Stimulated activated naive CD8-positive, alpha-beta T cell treated with anti-CD3 and anti-CD28 coated beads, Interleukin-15, amount 100 ng/mL, for 72 hours (primary cell): ENCODE results near the gene DNAJC1.

Source experiments
- ATAC-seq: fragments of 150-1000 bp; cut with Tn5 transposase; 2 replicates; pipeline ENCODE4 v1.10.0; 2021; ENCODE audit warnings: mild to moderate bottlenecking, moderate library complexity
- DNase-seq, 2 donors: peaks; one replicate each; pipeline ENCODE4 v3.0.0; 2021 to 2022
- H3K27ac Mint-ChIP-seq, 2 donors: one replicate each; pipeline ENCODE4 v1.8.0; 2022; ENCODE audit warnings: mild to moderate bottlenecking in 2 of 2, mixed read lengths in 2 of 2, moderate library complexity in 2 of 2
- H3K27me3 Mint-ChIP-seq: one replicate; pipeline ENCODE4 v1.8.0; 2022; ENCODE audit warnings: mixed read lengths
- H3K4me1 Mint-ChIP-seq: one replicate; pipeline ENCODE4 v1.8.0; 2022; ENCODE audit warnings: mild to moderate bottlenecking, mixed read lengths
- H3K4me3 Mint-ChIP-seq, 2 donors: one replicate each; pipeline ENCODE4 v1.8.0; 2022; ENCODE audit warnings: mild to moderate bottlenecking in 2 of 2, mixed read lengths in 2 of 2, moderate library complexity in 1 of 2
- H3K9me3 Mint-ChIP-seq, 2 donors: one replicate each; pipeline ENCODE4 v1.8.0; 2022; ENCODE audit warnings: mixed read lengths in 2 of 2

DNAJC1 gene

GRCh38 chr10:21950566-21950965 is 53.0 kb downstream of the DNAJC1 start:
- ATAC-seq (no peak), DNase-seq (no peak)
- Mint-ChIP-seq H3K9me3 (no peaks in the 10 kb centered on the region), H3K27me3 (no peaks in the 10 kb centered on the region), H3K4me1 (peaks cover 7% of the 10 kb centered on the region), H3K27ac (peak overlapping the region in 1 of 2 donors; percentile 59), H3K4me3 (no peak overlapping the region)

DNA sequence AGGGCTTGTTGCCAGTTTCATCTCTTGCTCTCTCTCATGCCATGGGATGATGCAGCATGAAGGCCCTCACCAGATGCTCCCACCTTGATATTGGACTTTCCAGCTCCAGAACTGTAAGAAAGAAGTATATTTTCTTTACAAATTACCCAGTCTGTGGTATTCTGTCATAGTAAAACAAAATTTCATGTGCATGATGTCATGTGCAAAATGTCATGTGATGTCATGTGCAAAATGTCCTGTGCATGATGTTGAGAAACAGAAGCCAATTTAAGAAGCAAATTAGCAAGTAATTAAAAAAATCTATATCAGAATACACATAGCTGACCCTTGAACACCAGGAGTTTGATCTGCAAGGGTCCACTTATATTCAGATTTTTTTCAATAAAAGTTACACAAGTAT is 56.6 kb downstream of the DNAJC1 start:
- no peaks in the 10 kb centered on the region for H3K9me3 Mint-ChIP-seq
- DNase-seq (no peak), ATAC-seq (no peak)
- peaks cover 7% of the 10 kb centered on the region for H3K4me1 Mint-ChIP-seq
- no peak overlapping the region for H3K27ac Mint-ChIP-seq
- no peak overlapping the region for H3K4me3 Mint-ChIP-seq
- no peaks in the 10 kb centered on the region for H3K27me3 Mint-ChIP-seq

GRCh38 chr10:21944727-21945386 is 58.7 kb downstream of the DNAJC1 start:
- Mint-ChIP-seq H3K4me3 (no peak overlapping the region), H3K4me1 (no peaks in the 10 kb centered on the region), H3K9me3 (no peaks in the 10 kb centered on the region), H3K27me3 (no peaks in the 10 kb centered on the region), H3K27ac (no peak overlapping the region)
- ATAC-seq: no peak
- DNase-seq: no peak

- no peak for DNase-seq
- H3K4me3 Mint-ChIP-seq: no peak overlapping the region
- no peak for ATAC-seq
- H3K4me1 Mint-ChIP-seq: no peaks in the 10 kb centered on the region
- H3K27ac Mint-ChIP-seq: no peak overlapping the region
- no peaks in the 10 kb centered on the region for H3K9me3 Mint-ChIP-seq
- no peaks in the 10 kb centered on the region for H3K27me3 Mint-ChIP-seq
Observed at GRCh38 chr10:21943633-21944265, 59.8 kb downstream of the DNAJC1 start.

DNA sequence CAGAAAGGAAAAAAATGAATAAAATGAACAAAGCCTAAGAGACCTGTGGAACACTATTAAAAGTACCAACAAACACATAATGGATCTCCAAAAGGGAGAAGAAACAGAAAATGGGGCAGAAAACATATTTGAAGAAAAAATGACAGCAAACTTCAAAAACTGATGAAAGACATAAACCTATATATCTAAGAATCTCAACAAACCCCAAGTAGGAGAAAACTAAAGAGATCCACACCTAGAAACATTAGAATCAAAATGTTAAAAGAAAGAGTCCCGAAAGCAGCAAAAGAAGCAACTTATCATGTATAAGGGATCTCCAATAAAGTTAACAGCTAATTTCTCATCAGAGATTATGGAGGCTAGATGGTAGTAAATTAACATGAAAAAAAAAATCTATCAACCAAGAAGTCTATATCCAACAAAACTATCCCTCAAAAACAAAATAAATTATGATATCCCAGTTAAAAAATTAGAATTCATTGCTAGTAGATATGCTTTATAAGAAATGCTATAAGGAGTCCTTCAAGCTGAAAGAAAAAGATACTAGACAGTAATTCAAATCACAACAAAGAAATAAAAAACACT is 68.0 kb downstream of the DNAJC1 start:
- H3K27me3 Mint-ChIP-seq: no peaks in the 10 kb centered on the region
- no peak overlapping the region for H3K27ac Mint-ChIP-seq
- no peak overlapping the region for H3K4me3 Mint-ChIP-seq
- H3K9me3 Mint-ChIP-seq: peaks cover 11 to 12% of the 10 kb centered on the region in 2 donors
- DNase-seq (no peak), ATAC-seq (no peak)
- H3K4me1 Mint-ChIP-seq: no peaks in the 10 kb centered on the region

DNA sequence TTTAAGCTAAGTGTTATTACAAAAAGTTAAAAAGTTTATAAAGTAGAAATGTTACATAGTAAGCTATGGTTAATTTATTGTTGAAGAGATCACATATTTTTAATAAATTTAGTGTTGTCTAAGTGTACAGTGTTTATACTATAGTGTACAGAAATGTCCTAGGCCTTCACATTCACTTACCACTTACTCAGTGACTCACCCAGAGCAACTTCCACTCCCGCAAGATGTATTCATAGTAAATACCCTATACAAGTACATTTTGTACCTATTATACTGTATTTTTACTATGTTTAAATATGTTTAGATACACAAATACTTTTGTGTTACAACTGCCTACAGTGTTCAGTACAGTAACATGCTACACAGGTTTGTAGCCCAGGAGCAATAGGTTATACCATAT is 69.2 kb downstream of the DNAJC1 start:
- DNase-seq: no peak

DNA sequence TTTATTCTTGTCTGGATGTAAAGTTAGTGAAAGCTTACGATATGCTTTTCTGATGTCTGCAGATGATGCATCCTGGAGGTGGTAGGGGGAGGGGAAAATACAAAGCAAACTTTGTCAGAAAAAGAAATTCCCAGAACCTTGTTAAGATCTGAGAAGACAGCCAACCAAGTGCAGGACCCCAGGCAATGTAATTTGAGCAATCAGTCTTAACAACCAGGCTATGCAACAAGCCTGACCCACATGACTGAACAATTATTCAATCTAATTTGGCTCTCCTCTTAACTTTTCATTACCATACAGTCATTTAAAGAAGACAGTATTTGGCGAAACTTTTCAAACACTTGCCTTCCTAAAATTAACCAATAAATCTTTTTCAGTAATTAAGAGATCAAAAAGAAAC is 74.5 kb downstream of the DNAJC1 start:
- DNase-seq (no peak), ATAC-seq (no peak)
- no peaks in the 10 kb centered on the region for H3K4me1 Mint-ChIP-seq
- H3K4me3 Mint-ChIP-seq: no peak overlapping the region
- H3K27ac Mint-ChIP-seq: peak overlapping the region in 1 of 2 donors; percentile 33
- no peaks in the 10 kb centered on the region for H3K9me3 Mint-ChIP-seq
- H3K27me3 Mint-ChIP-seq: no peaks in the 10 kb centered on the region

More for the DNA sequence above, 69.2 kb downstream of the DNAJC1 start:
- Mint-ChIP-seq H3K27me3 (no peaks in the 10 kb centered on the region), H3K4me3 (no peak overlapping the region), H3K4me1 (no peaks in the 10 kb centered on the region), H3K27ac (no peak overlapping the region), H3K9me3 (peaks cover 11 to 12% of the 10 kb centered on the region in 2 donors)
- no peak for ATAC-seq

- H3K27ac Mint-ChIP-seq: no peak overlapping the region
- H3K27me3 Mint-ChIP-seq: no peaks in the 10 kb centered on the region
- H3K9me3 Mint-ChIP-seq: no peaks in the 10 kb centered on the region
- no peak for ATAC-seq
- DNase-seq: no peak
- H3K4me3 Mint-ChIP-seq: no peak overlapping the region
- no peaks in the 10 kb centered on the region for H3K4me1 Mint-ChIP-seq
Observed at GRCh38 chr10:21927631-21928353, 75.7 kb downstream of the DNAJC1 start.

DNA sequence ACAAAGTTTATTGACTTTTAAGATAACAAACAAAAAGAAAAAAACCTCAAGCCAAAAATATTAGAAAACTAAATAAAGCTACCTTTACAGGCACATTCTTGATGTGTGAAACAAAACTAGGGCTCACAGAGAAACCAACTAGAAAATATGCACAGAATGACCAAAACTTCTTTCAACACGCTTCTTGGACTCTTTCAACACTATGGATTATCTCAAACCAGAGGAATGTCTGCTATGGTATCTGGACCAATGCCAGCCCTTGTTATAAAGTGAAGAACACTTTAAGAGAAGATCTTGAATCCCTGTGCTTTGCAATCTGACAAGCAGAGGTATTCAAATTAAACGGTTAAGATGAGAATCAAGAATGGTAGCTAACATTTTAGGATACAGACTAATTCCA is 76.6 kb downstream of the DNAJC1 start:
- no peaks in the 10 kb centered on the region for H3K9me3 Mint-ChIP-seq
- H3K27ac Mint-ChIP-seq: no peak overlapping the region
- ATAC-seq: no peak
- H3K4me3 Mint-ChIP-seq: no peak overlapping the region
- no peaks in the 10 kb centered on the region for H3K4me1 Mint-ChIP-seq
- no peaks in the 10 kb centered on the region for H3K27me3 Mint-ChIP-seq
- DNase-seq: no peak

GRCh38 chr10:21926358-21926925 is 77.1 kb downstream of the DNAJC1 start:
- Mint-ChIP-seq H3K4me1 (no peaks in the 10 kb centered on the region), H3K4me3 (no peak overlapping the region), H3K27me3 (no peaks in the 10 kb centered on the region), H3K9me3 (no peaks in the 10 kb centered on the region), H3K27ac (no peak overlapping the region)
- no peak for ATAC-seq
- DNase-seq: no peak

DNA sequence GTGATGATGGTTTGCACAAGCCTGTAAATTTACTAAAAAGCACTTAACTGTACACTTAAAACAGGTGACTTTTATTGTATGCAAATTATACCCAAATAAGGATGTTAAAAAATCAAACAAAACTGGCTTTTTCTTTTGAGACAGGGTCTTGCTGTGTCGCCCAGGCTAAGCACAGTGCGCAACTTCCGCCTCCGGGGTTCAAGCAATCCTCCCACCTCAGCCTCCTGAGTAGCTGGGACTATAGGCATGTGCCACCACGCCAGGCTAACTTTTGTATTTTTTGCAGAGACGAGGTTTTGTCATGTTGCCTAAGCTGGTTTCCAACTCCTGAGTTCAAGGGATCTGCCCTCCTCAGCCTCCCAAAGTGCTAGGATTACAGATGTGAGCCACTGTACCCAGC is 77.7 kb downstream of the DNAJC1 start:
- DNase-seq (no peak), ATAC-seq (no peak)
- no peak overlapping the region for H3K27ac Mint-ChIP-seq
- no peak overlapping the region for H3K4me3 Mint-ChIP-seq
- H3K9me3 Mint-ChIP-seq: no peaks in the 10 kb centered on the region
- no peaks in the 10 kb centered on the region for H3K27me3 Mint-ChIP-seq
- no peaks in the 10 kb centered on the region for H3K4me1 Mint-ChIP-seq

DNA sequence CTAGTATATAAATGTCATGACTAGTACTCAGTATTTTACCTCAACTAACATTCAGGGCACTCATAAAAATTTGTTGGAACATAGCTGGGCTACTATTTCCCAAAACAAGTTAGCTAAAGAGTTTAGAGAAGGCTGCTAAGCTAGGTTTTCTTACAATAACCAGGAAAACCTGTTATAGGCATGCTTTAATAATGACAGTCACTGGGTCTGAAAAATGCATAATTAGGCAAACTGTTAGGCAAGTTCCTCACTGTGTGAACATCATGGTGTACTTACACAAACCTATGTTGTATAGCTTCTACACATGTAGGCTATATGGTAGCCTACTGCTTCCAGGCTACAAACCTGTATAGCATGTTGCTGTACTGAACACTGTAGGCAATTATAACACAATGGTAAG is 79.0 kb downstream of the DNAJC1 start:
- ATAC-seq: no peak
- DNase-seq: no peak
- H3K4me3 Mint-ChIP-seq: no peak overlapping the region
- H3K4me1 Mint-ChIP-seq: no peaks in the 10 kb centered on the region
- H3K9me3 Mint-ChIP-seq: no peaks in the 10 kb centered on the region
- H3K27me3 Mint-ChIP-seq: no peaks in the 10 kb centered on the region
- H3K27ac Mint-ChIP-seq: no peak overlapping the region

GRCh38 chr10:21920633-21921032 is 82.9 kb downstream of the DNAJC1 start:
- DNase-seq: no peak
- Mint-ChIP-seq H3K27me3 (no peaks in the 10 kb centered on the region), H3K4me3 (no peak overlapping the region), H3K4me1 (no peaks in the 10 kb centered on the region), H3K9me3 (no peaks in the 10 kb centered on the region), H3K27ac (no peak overlapping the region)
- no peak for ATAC-seq

GRCh38 chr10:21919906-21920305 is 83.6 kb downstream of the DNAJC1 start:
- no peaks in the 10 kb centered on the region for H3K4me1 Mint-ChIP-seq
- H3K27me3 Mint-ChIP-seq: no peaks in the 10 kb centered on the region
- DNase-seq (no peak), ATAC-seq (no peak)
- peak overlapping the region in 1 of 2 donors; percentile 44 for H3K27ac Mint-ChIP-seq
- no peak overlapping the region for H3K4me3 Mint-ChIP-seq
- no peaks in the 10 kb centered on the region for H3K9me3 Mint-ChIP-seq

GRCh38 chr10:21919117-21919516 is 84.4 kb downstream of the DNAJC1 start:
- DNase-seq (no peak), ATAC-seq (no peak)
- H3K27ac Mint-ChIP-seq: peak overlapping the region in 1 of 2 donors; percentile 54
- H3K9me3 Mint-ChIP-seq: no peaks in the 10 kb centered on the region
- H3K4me1 Mint-ChIP-seq: peaks cover under 1% of the 10 kb centered on the region
- H3K4me3 Mint-ChIP-seq: no peak overlapping the region
- no peaks in the 10 kb centered on the region for H3K27me3 Mint-ChIP-seq

GRCh38 chr10:21912625-21913024 is 90.9 kb downstream of the DNAJC1 start:
- no peaks in the 10 kb centered on the region for H3K9me3 Mint-ChIP-seq
- H3K4me3 Mint-ChIP-seq: no peak overlapping the region
- DNase-seq: no peak
- H3K27ac Mint-ChIP-seq: no peak overlapping the region
- H3K4me1 Mint-ChIP-seq: peaks cover 18% of the 10 kb centered on the region
- ATAC-seq: no peak
- no peaks in the 10 kb centered on the region for H3K27me3 Mint-ChIP-seq
